GM12878 (cell line): ENCODE measurements around the gene EGF.

Experiments
- JUND ChIP-seq: IDR thresholded peaks from 2 replicates; pipeline ENCODE4 v1.6.1; 2012; ENCODE audit warnings: low read depth, mild to moderate bottlenecking, low read length, improper control_type of control experiment, moderate library complexity
- PAX8 ChIP-seq: fragments of 450-650 bp; IDR thresholded peaks from 2 replicates; pipeline ENCODE4 v1.6.1; 2017; ENCODE audit warnings: mild to moderate bottlenecking, moderate library complexity
- USF1 ChIP-seq: IDR thresholded peaks from 2 replicates; pipeline ENCODE4 v1.6.1; 2011; ENCODE audit warnings: borderline replicate concordance, low read depth, mild to moderate bottlenecking, moderate library complexity, mixed read lengths, low read length; ENCODE audit not compliant: insufficient read depth; ENCODE audit errors: extremely low read length
- TF ChIP-seq, protein P1 (sequence below), 3 experiments: IDR thresholded peaks in 2 of 3; conservative IDR thresholded peaks in 1 of 3; 2 replicates each; pipeline ENCODE4 v1.5.1; 2011; ENCODE audit warnings: low read depth in 3 of 3, low read length in 3 of 3, mild to moderate bottlenecking in 3 of 3, control low read depth in 2 of 3, moderate library complexity in 2 of 3, inconsistent platforms in 1 of 3, mixed read lengths in 1 of 3; ENCODE audit not compliant: control insufficient read depth in 2 of 3, insufficient read depth in 1 of 3; ENCODE audit errors: extremely low read depth in 1 of 3

GRCh38 chr4:109976189-109976588, 63.5 kb downstream of the EGF start:
- TF ChIP-seq JUND (no peak), USF1 (no peak), PAX8 (no peak)
- TF ChIP-seq, protein P1, sequence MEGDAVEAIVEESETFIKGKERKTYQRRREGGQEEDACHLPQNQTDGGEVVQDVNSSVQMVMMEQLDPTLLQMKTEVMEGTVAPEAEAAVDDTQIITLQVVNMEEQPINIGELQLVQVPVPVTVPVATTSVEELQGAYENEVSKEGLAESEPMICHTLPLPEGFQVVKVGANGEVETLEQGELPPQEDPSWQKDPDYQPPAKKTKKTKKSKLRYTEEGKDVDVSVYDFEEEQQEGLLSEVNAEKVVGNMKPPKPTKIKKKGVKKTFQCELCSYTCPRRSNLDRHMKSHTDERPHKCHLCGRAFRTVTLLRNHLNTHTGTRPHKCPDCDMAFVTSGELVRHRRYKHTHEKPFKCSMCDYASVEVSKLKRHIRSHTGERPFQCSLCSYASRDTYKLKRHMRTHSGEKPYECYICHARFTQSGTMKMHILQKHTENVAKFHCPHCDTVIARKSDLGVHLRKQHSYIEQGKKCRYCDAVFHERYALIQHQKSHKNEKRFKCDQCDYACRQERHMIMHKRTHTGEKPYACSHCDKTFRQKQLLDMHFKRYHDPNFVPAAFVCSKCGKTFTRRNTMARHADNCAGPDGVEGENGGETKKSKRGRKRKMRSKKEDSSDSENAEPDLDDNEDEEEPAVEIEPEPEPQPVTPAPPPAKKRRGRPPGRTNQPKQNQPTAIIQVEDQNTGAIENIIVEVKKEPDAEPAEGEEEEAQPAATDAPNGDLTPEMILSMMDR (IDR thresholded peaks at IDR 0.05 in 2 of 3, conservative IDR thresholded peaks at IDR 0.05 in 1 of 3; ENCODE audit: control insufficient read depth in 2 of 3, extremely low read depth in 1 of 3, insufficient read depth in 1 of 3, low read depth in 3 of 3, low read length in 3 of 3): no peak
